K562 (cell line): ENCODE results near the gene RBKS. TPM values are rescaled to one million over a fixed set of nuclear protein-coding genes. Genes with fewer than 3 reads are reported as not detected.

Experiments used
- CBFA2T3 ChIP-seq: fragments of 450-650 bp; IDR thresholded peaks from 2 replicates; pipeline ENCODE4 v1.6.1; 2017
- CXXC5 ChIP-seq: fragments of 250-450 bp; sonication (Bioruptor Pico); IDR thresholded peaks from 2 replicates; pipeline ENCODE4 v1.8.0; 2022; ENCODE audit warnings: inconsistent platforms, mild to moderate bottlenecking, moderate library complexity
- ELF4 ChIP-seq: fragments of 450-650 bp; formaldehyde crosslinking; IDR thresholded peaks from 2 replicates; pipeline ENCODE4 v1.4.0; 2022; ENCODE audit warnings: missing genetic modification characterization
- HCFC1 ChIP-seq: IDR thresholded peaks from 2 replicates; pipeline ENCODE4 v1.6.1; 2012; ENCODE audit warnings: low read depth, low read length, improper control_type of control experiment
- HNRNPLL ChIP-seq: fragments of 200-400 bp; formaldehyde crosslinking; IDR thresholded peaks from 2 replicates; pipeline ENCODE4 v1.6.1; 2017; ENCODE audit warnings: low read length, low read depth, mild to moderate bottlenecking; ENCODE audit not compliant: poor library complexity, severe bottlenecking
- MGA ChIP-seq: fragments of 450-650 bp; IDR thresholded peaks from 2 replicates; pipeline ENCODE4 v1.6.1; 2016; ENCODE audit warnings: mild to moderate bottlenecking, moderate library complexity
- OTX1 ChIP-seq: fragments of 450-650 bp; formaldehyde crosslinking; IDR thresholded peaks from 2 replicates; pipeline ENCODE4 v1.4.0; 2022; ENCODE audit warnings: mild to moderate bottlenecking
- RERE ChIP-seq: sonication (generic); formaldehyde crosslinking; IDR thresholded peaks from 2 replicates; pipeline ENCODE4 v1.8.0; 2023; ENCODE audit warnings: missing genetic modification reagents, mild to moderate bottlenecking, borderline replicate concordance
- ZNF175 ChIP-seq: fragments of 200-800 bp; sonication (Bioruptor generic); IDR thresholded peaks from 2 replicates; pipeline ENCODE4 v1.6.1; 2016; ENCODE audit warnings: low read depth, mild to moderate bottlenecking, missing genetic modification characterization, missing compliant biosample characterization
- ZNF668 ChIP-seq: fragments of 250-450 bp; sonication (Bioruptor Pico); IDR thresholded peaks from 2 replicates; pipeline ENCODE4 v1.8.0; 2022; ENCODE audit warnings: mild to moderate bottlenecking, inconsistent platforms
- ZNF766 ChIP-seq: fragments of 200-800 bp; sonication (Bioruptor generic); conservative IDR thresholded peaks from 2 replicates; pipeline ENCODE4 v1.6.1; 2016; ENCODE audit warnings: missing genetic modification characterization, missing compliant biosample characterization
- polyA plus RNA-seq, 8 experiments: library from polyadenylated mRNA; depleted of rRNA in 4 of 8; stranded (reverse) in 5 of 8; unstranded in 3 of 8; fragments of >200 nt; fragmentation: Nextera tagmentation in 2 of 8; fragmentation: Illumina TruSeq in 1 of 8; extraction: Ambion mirVana in 2 of 8; extraction: Trizol in 1 of 8; gene quantifications; 2 replicates each; pipeline versions ENCODE4 v1.2.1 to v1.2.3, GENCODE V29; 2011 to 2014; ENCODE audit warnings: inconsistent platforms in 1 of 8, missing spikeins in 1 of 8
- total RNA-seq, 7 experiments: library from RNA; depleted of rRNA in 6 of 7; stranded (reverse); fragments of >200 nt in 6 of 7; fragmentation: Illumina TruSeq in 2 of 7; extraction: Trizol in 2 of 7; gene quantifications; 2 replicates each; pipeline versions ENCODE4 v1.2.1 to v1.2.3, GENCODE V29; 2011 to 2021; ENCODE audit warnings: low replicate concordance in 1 of 7

The RBKS gene
- total and polyA plus RNA-seq, 9 of the 15 experiments (the other 6 are each of a cell fraction or from before 2014, with no cell fraction given): 0.06 to 0.39 (median 0.19) TPM

GRCh38 chr2:27735263-27735904 lies 154.8 kb downstream of the RBKS start (continued):
- TF ChIP-seq RERE (CRISPR knock-in tag): no peak
- TF ChIP-seq HCFC1: no peak
- no peak for TF ChIP-seq HNRNPLL
- TF ChIP-seq ZNF175 (CRISPR knock-in tag): 0 out of 2 replicates have a peak, but pooled peaks have one; percentile 24
- no peak for TF ChIP-seq CBFA2T3
- no peak for TF ChIP-seq ZNF668 (CRISPR knock-in tag)
- peak; percentile 44 for TF ChIP-seq CXXC5 (CRISPR knock-in tag)
- TF ChIP-seq ZNF766 (CRISPR knock-in tag): peak; percentile 51; the same call in 1 of the 2 replicates
- TF ChIP-seq MGA: peak; percentile 73
- 0 out of 2 replicates have a peak, but pooled peaks have one; percentile 43 for TF ChIP-seq OTX1 (CRISPR knock-in tag)
- TF ChIP-seq ELF4 (CRISPR knock-in tag): no peak
